ENCODE measurements around the gene CDH22.

CDH22 gene

DNA sequence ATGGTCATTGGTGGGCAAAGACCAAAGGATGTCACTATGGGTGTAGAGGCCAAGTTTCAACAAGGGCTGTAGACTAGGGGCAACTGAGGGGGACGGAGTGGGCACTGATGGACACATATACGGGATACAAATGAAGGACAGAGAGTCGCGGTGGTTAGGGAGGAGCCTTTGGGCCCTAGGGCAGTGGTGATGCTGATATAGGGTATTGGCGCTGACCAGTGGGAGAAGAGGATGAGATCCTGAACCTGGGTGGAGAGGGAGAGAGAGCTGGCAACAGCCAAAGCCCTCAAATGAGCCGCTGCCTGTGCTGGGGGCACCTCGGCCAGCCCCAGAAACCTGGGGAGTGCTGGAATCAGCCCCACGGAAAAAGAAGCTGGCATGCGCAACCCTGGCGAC, 1.6 kb downstream of the CDH22 start:
- Histone ChIP-seq H3K27me3 (ENCODE audit: low read depth, low read length) (peaks cover 55% of the 10 kb centered on the region), H3K36me3 (replicated peaks; ENCODE audit: low read depth, low read length) (no peaks in the 10 kb centered on the region), H3K79me2 (ENCODE audit: low read length) (no peaks in the 10 kb centered on the region), H4K20me1 (ENCODE audit: insufficient read depth, low read length) (no peaks in the 10 kb centered on the region), H3K9me3 (ENCODE audit: insufficient read depth, low read length) (no peaks in the 10 kb centered on the region), H3K4me1 (ENCODE audit: low read length) (peaks cover 3% of the 10 kb centered on the region; the same call in 1 of the 2 replicates), H3K27ac (ENCODE audit: low read length) (no peak overlapping the region), H2AFZ (ENCODE audit: low read depth, low read length) (no peak overlapping the region), H3K9ac (ENCODE audit: low read length) (no peak overlapping the region), H3K4me2 (ENCODE audit: low read length) (no peak overlapping the region), H3K4me3 (ENCODE audit: low read length) (no peak overlapping the region)
- TF ChIP-seq CTCF (IDR thresholded peaks at IDR 0.05; ENCODE audit: low read depth, low read length) (no peak), EZH2phosphoT487 (IDR thresholded peaks at IDR 0.05; ENCODE audit: low read depth) (no peak)

GRCh38 chr20:46305973-46306360, 2.3 kb downstream of the CDH22 start:
- no peak overlapping the region for H2AFZ ChIP-seq (ENCODE audit: low read depth, low read length)
- TF ChIP-seq EZH2phosphoT487 (IDR thresholded peaks at IDR 0.05; ENCODE audit: low read depth) (no peak), CTCF (IDR thresholded peaks at IDR 0.05; ENCODE audit: low read depth, low read length) (no peak)
- H3K4me3 ChIP-seq (ENCODE audit: low read length), result no peak overlapping the region

GRCh38 chr20:46305331-46305972, 2.8 kb downstream of the CDH22 start:
- TF ChIP-seq EZH2phosphoT487 (IDR thresholded peaks at IDR 0.05; ENCODE audit: low read depth) (no peak), CTCF (IDR thresholded peaks at IDR 0.05; ENCODE audit: low read depth, low read length) (no peak)
- no peak overlapping the region for H3K27ac ChIP-seq (ENCODE audit: low read length)

More at GRCh38 chr20:46305973-46306360, 2.3 kb downstream of the CDH22 start:
- H3K79me2 ChIP-seq (ENCODE audit: low read length), result no peaks in the 10 kb centered on the region
- H3K9ac ChIP-seq (ENCODE audit: low read length), result no peak overlapping the region
- no peaks in the 10 kb centered on the region for H3K9me3 ChIP-seq (ENCODE audit: insufficient read depth, low read length)
- H3K4me2 ChIP-seq (ENCODE audit: low read length), result no peak overlapping the region
- no peak overlapping the region for H3K27ac ChIP-seq (ENCODE audit: low read length)
- H3K27me3 ChIP-seq (ENCODE audit: low read depth, low read length), result peaks cover 49% of the 10 kb centered on the region
- H3K36me3 ChIP-seq (replicated peaks; ENCODE audit: low read depth, low read length), result no peaks in the 10 kb centered on the region
- H4K20me1 ChIP-seq (ENCODE audit: insufficient read depth, low read length), result no peaks in the 10 kb centered on the region
- peaks cover 3% of the 10 kb centered on the region; the same call in 1 of the 2 replicates for H3K4me1 ChIP-seq (ENCODE audit: low read length)

DNA sequence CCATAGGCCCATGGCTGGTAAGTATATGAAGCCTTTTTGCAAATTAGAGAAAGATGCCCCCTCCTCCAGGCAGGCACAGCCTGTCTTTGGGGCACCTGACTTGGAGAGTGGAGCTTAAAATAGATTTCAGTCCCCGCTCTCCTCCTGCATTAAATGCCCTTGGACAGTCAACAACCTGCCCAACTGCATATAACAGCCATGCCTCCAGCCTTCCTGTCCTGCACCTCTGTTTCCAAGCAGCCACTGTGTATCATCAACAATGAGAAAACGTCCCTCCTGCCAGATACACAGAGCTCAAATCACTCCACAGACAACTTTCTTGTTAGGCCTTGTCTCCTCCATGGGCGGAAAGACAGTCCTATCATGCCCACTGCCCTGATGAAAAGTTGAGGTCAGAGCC, 3.4 kb downstream of the CDH22 start:
- Histone ChIP-seq H2AFZ (ENCODE audit: low read depth, low read length) (no peak overlapping the region), H4K20me1 (ENCODE audit: insufficient read depth, low read length) (no peaks in the 10 kb centered on the region), H3K27ac (ENCODE audit: low read length) (no peak overlapping the region), H3K4me2 (ENCODE audit: low read length) (no peak overlapping the region), H3K9me3 (ENCODE audit: insufficient read depth, low read length) (no peaks in the 10 kb centered on the region), H3K4me3 (ENCODE audit: low read length) (no peak overlapping the region), H3K4me1 (ENCODE audit: low read length) (peaks cover 3% of the 10 kb centered on the region; the same call in 1 of the 2 replicates), H3K27me3 (ENCODE audit: low read depth, low read length) (peaks cover 40% of the 10 kb centered on the region), H3K79me2 (ENCODE audit: low read length) (no peaks in the 10 kb centered on the region), H3K9ac (ENCODE audit: low read length) (no peak overlapping the region), H3K36me3 (replicated peaks; ENCODE audit: low read depth, low read length) (no peaks in the 10 kb centered on the region)
- no peak for TF ChIP-seq CTCF (IDR thresholded peaks at IDR 0.05; ENCODE audit: low read depth, low read length)
- TF ChIP-seq EZH2phosphoT487 (IDR thresholded peaks at IDR 0.05; ENCODE audit: low read depth), result no peak

More at GRCh38 chr20:46305331-46305972, 2.8 kb downstream of the CDH22 start:
- no peaks in the 10 kb centered on the region for H3K9me3 ChIP-seq (ENCODE audit: insufficient read depth, low read length)
- H3K4me2 ChIP-seq (ENCODE audit: low read length), result no peak overlapping the region
- H3K9ac ChIP-seq (ENCODE audit: low read length), result no peak overlapping the region
- no peaks in the 10 kb centered on the region for H3K36me3 ChIP-seq (replicated peaks; ENCODE audit: low read depth, low read length)
- no peaks in the 10 kb centered on the region for H4K20me1 ChIP-seq (ENCODE audit: insufficient read depth, low read length)
- H3K4me3 ChIP-seq (ENCODE audit: low read length), result no peak overlapping the region
- no peaks in the 10 kb centered on the region for H3K79me2 ChIP-seq (ENCODE audit: low read length)
- H3K4me1 ChIP-seq (ENCODE audit: low read length), result peaks cover 3% of the 10 kb centered on the region; the same call in 1 of the 2 replicates
- peaks cover 44% of the 10 kb centered on the region for H3K27me3 ChIP-seq (ENCODE audit: low read depth, low read length)
- H2AFZ ChIP-seq (ENCODE audit: low read depth, low read length), result no peak overlapping the region
